K562 (cell line): ENCODE measurements around the gene HAL. TPM values are rescaled to one million over a fixed set of nuclear protein-coding genes. Genes with fewer than 3 reads are reported as not detected.

Source experiments
- ATAC-seq: fragments of 200-7000 bp; cut with Tn5 transposase; 3 replicates; pipeline ENCODE4 v1.9.1; 2020; ENCODE audit warnings: moderate library complexity
- BruUV-seq: library from RNA; stranded (reverse); fragments of 400-500 nt; replicated peaks from 2 replicates; lab custom pipeline; 2021; lab: Mats Ljungman, UMichigan
- CTCF ChIA-PET: fragments of 300-600 bp; formaldehyde crosslinking; extraction: SDS; loops from one replicate; lab custom pipeline; 2021; ENCODE audit warnings: low intra/inter-chr PET ratio; lab: Yijun Ruan, JAX
- POLR2A ChIA-PET: fragments of 300-600, 350-650 bp; sonication (Branson Sonifier 250); formaldehyde crosslinking; extraction: SDS; loops from one replicate; lab custom pipeline; 2021; ENCODE audit warnings: antibody characterized with exemption, inconsistent platforms; lab: Yijun Ruan, JAX
- DNase-seq, 4 experiments: peaks; one replicate each; pipeline versions ENCODE4 v3.0.0 to v3.0.0-alpha.2; 2011 to 2018; ENCODE audit warnings: low spot score in 3 of 4, mixed read lengths in 3 of 4; ENCODE audit errors: extremely low read depth in 1 of 4
- FAIRE-seq: peaks from 2 replicates; lab custom pipeline; 2011; peaks lifted over from hg19 to GRCh38; lab: Jason Lieb, UNC
- H2AFZ ChIP-seq: 2 replicates; pipeline ENCODE4 v1.6.0; 2011; ENCODE audit warnings: low read depth, low read length, control low read depth, inconsistent platforms
- H3K27ac ChIP-seq: fragments of 200-600 bp; 3 replicates; pipeline ENCODE4 v1.8.0; 2011; ENCODE audit warnings: low read depth, mild to moderate bottlenecking, control low read depth, inconsistent platforms, low read length, moderate library complexity, mixed read lengths; ENCODE audit errors: extremely low read depth
- H3K27me3 ChIP-seq, 2 experiments: fragments of 300-600 bp in 1 of 2; 2 replicates in 1 of 2; 3 replicates in 1 of 2; pipeline versions ENCODE4 v1.6.0 to v1.8.0; 2011; ENCODE audit warnings: inconsistent platforms in 2 of 2, low read length in 2 of 2, mild to moderate bottlenecking in 1 of 2, mixed read lengths in 1 of 2, moderate library complexity in 1 of 2; ENCODE audit not compliant: control insufficient read depth in 2 of 2, insufficient read depth in 2 of 2
- H3K36me3 ChIP-seq: fragments of 300-600 bp; 3 replicates; pipeline ENCODE4 v1.8.0; 2011; ENCODE audit warnings: mild to moderate bottlenecking, low read length, inconsistent platforms; ENCODE audit not compliant: control insufficient read depth, insufficient read depth
- H3K4me1 ChIP-seq, 2 experiments: fragments of 200-600 bp in 1 of 2; replicated peaks in 1 of 2; 2 replicates in 1 of 2; 3 replicates in 1 of 2; pipeline versions ENCODE4 v1.5.1 to v1.8.0; 2011; ENCODE audit warnings: inconsistent platforms in 2 of 2, low read length in 2 of 2, mild to moderate bottlenecking in 1 of 2, mixed read lengths in 1 of 2, moderate library complexity in 1 of 2; ENCODE audit not compliant: control insufficient read depth in 2 of 2, insufficient read depth in 2 of 2
- H3K4me2 ChIP-seq: 2 replicates; pipeline ENCODE4 v1.6.1; 2011; ENCODE audit warnings: low read length, control low read depth, inconsistent platforms, mixed read lengths; ENCODE audit not compliant: insufficient read depth
- H3K4me3 ChIP-seq: fragments of 200-600 bp; sonication (generic), shearing (Covaris generic); 2 replicates; pipeline ENCODE4 v1.5.1; 2016; ENCODE audit warnings: control low read depth, inconsistent platforms
- H3K79me2 ChIP-seq: fragments of 200-600 bp; 3 replicates; pipeline ENCODE4 v1.8.0; 2011; ENCODE audit warnings: low read length, inconsistent platforms; ENCODE audit not compliant: control insufficient read depth, insufficient read depth
- H3K9ac ChIP-seq, 2 experiments: 2 replicates each; pipeline versions ENCODE4 v1.6.0 to v1.6.1; 2011; ENCODE audit warnings: low read depth in 2 of 2, low read length in 2 of 2, control low read depth in 1 of 2, inconsistent platforms in 1 of 2, mild to moderate bottlenecking in 1 of 2, mixed read lengths in 1 of 2; ENCODE audit not compliant: insufficient read depth in 1 of 2
- H3K9me1 ChIP-seq: one replicate; pipeline ENCODE4 v1.6.0; 2011; ENCODE audit warnings: inconsistent platforms, mild to moderate bottlenecking, low read length, moderate library complexity; ENCODE audit not compliant: control insufficient read depth, insufficient read depth
- H3K9me3 ChIP-seq: replicated peaks from 2 replicates; pipeline ENCODE4 v1.5.1; 2011; ENCODE audit warnings: low read depth, low read length, inconsistent platforms; ENCODE audit not compliant: control insufficient read depth, insufficient read depth
- H4K20me1 ChIP-seq: replicated peaks from 2 replicates; pipeline ENCODE4 v1.6.1; 2011; ENCODE audit warnings: low read length, inconsistent platforms, mixed read lengths; ENCODE audit not compliant: control insufficient read depth, insufficient read depth
- CREB1 ChIP-seq, 2 experiments: sonication (generic) in 1 of 2; formaldehyde crosslinking in 1 of 2; IDR thresholded peaks; 2 replicates each; pipeline versions ENCODE4 v1.6.1 to v1.8.0; 2012 to 2022; ENCODE audit warnings: inconsistent platforms in 1 of 2, mild to moderate bottlenecking in 1 of 2, missing genetic modification reagents in 1 of 2, moderate library complexity in 1 of 2
- FIP1L1 ChIP-seq: fragments of 200-400 bp; formaldehyde crosslinking; IDR thresholded peaks from 2 replicates; pipeline ENCODE4 v1.6.1; 2018; ENCODE audit warnings: mild to moderate bottlenecking, low read depth, low read length; ENCODE audit not compliant: poor library complexity, severe bottlenecking
- HMGXB4 ChIP-seq: sonication (generic); formaldehyde crosslinking; IDR thresholded peaks from 2 replicates; pipeline ENCODE4 v1.8.1; 2023; ENCODE audit warnings: mild to moderate bottlenecking, missing genetic modification reagents
- KLF16 ChIP-seq: IDR thresholded peaks from 2 replicates; pipeline ENCODE4 v1.6.1; 2016; ENCODE audit warnings: antibody characterized with exemption
- MTA2 ChIP-seq: fragments of 450-650 bp; IDR thresholded peaks from 2 replicates; pipeline ENCODE4 v1.6.1; 2016; ENCODE audit warnings: low read depth
- NFRKB ChIP-seq: fragments of 450-650 bp; IDR thresholded peaks from 2 replicates; pipeline ENCODE4 v1.6.1; 2016; ENCODE audit warnings: low read depth
- NFYB ChIP-seq: IDR thresholded peaks from 2 replicates; pipeline ENCODE4 v1.6.1; 2011; ENCODE audit warnings: mild to moderate bottlenecking, moderate library complexity; ENCODE audit not compliant: insufficient read length; ENCODE audit errors: extremely low read depth
- NR1H2 ChIP-seq: sonication (generic); formaldehyde crosslinking; IDR thresholded peaks from 2 replicates; pipeline ENCODE4 v1.4.0; 2020; ENCODE audit warnings: mild to moderate bottlenecking, missing genetic modification reagents
- PHB2 ChIP-seq: fragments of 450-650 bp; IDR thresholded peaks from 2 replicates; pipeline ENCODE4 v1.6.1; 2017; ENCODE audit warnings: low read depth
- TBP ChIP-seq: optimal IDR thresholded peaks from 2 replicates; pipeline ENCODE3; 2011; ENCODE audit warnings: low read depth, low read length, improper control_type of control experiment
- TCF3 ChIP-seq: sonication (generic); formaldehyde crosslinking; IDR thresholded peaks from 2 replicates; pipeline ENCODE4 v1.4.0; 2020; ENCODE audit warnings: mild to moderate bottlenecking, missing genetic modification reagents
- ZBTB8A ChIP-seq: fragments of 450-650 bp; IDR thresholded peaks from 2 replicates; pipeline ENCODE4 v1.6.1; 2018; ENCODE audit warnings: mild to moderate bottlenecking, moderate library complexity; ENCODE audit not compliant: partially characterized antibody
- ZNF444 ChIP-seq: fragments of 250-450 bp; sonication (Bioruptor Pico); IDR thresholded peaks from 2 replicates; pipeline ENCODE4 v1.4.0; 2020; ENCODE audit warnings: mild to moderate bottlenecking, moderate library complexity
- ZNF785 ChIP-seq: fragments of 250-450 bp; sonication (Bioruptor Pico); IDR thresholded peaks from 2 replicates; pipeline ENCODE4 v1.4.0; 2020; ENCODE audit warnings: mild to moderate bottlenecking
- WGBS: fragments of 100-300 bp; shearing (Covaris generic); methylation state at CpG from one replicate; pipeline ENCODE4 v1.1.6; 2016; ENCODE audit warnings: low coverage, mixed read lengths; ENCODE audit not compliant: insufficient coverage; ENCODE audit errors: missing lambda C conversion rate; 5-methylcytosine and 5-hydroxymethylcytosine counted together
- in situ Hi-C: fragments of 300-500 bp; cut with MboI; formaldehyde crosslinking; loops from 4 replicates; pipeline ENCODE4 v1.15.0; 2018; ENCODE audit warnings: inconsistent platforms, mixed read lengths
- intact Hi-C: fragments of 100-400 bp; cut with micrococcal nuclease; formaldehyde crosslinking; loops from 2 replicates; pipeline ENCODE4 v1.14.2; 2022
- polyA plus RNA-seq, 8 experiments: library from polyadenylated mRNA; depleted of rRNA in 4 of 8; stranded (reverse) in 5 of 8; unstranded in 3 of 8; fragments of >200 nt; fragmentation: Nextera tagmentation in 2 of 8; fragmentation: Illumina TruSeq in 1 of 8; extraction: Ambion mirVana in 2 of 8; extraction: Trizol in 1 of 8; gene quantifications; 2 replicates each; pipeline versions ENCODE4 v1.2.1 to v1.2.3, GENCODE V29; 2011 to 2014; ENCODE audit warnings: inconsistent platforms in 1 of 8, missing spikeins in 1 of 8
- total RNA-seq, 7 experiments: library from RNA; depleted of rRNA in 6 of 7; stranded (reverse); fragments of >200 nt in 6 of 7; fragmentation: Illumina TruSeq in 2 of 7; extraction: Trizol in 2 of 7; gene quantifications; 2 replicates each; pipeline versions ENCODE4 v1.2.1 to v1.2.3, GENCODE V29; 2011 to 2021; ENCODE audit warnings: low replicate concordance in 1 of 7
- TF ChIP-seq, protein P1 (sequence below): fragments of 250-450 bp; sonication (Bioruptor Pico); IDR thresholded peaks from 2 replicates; pipeline ENCODE4 v1.5.0; 2020; ENCODE audit warnings: mild to moderate bottlenecking
- TF ChIP-seq, protein P2 (sequence below): sonication (generic); formaldehyde crosslinking; IDR thresholded peaks from 2 replicates; pipeline ENCODE4 v1.8.1; 2023; ENCODE audit warnings: missing genetic modification reagents, mild to moderate bottlenecking, borderline replicate concordance

HAL gene
- total and polyA plus RNA-seq, 9 of the 15 experiments (the other 6 are each of a cell fraction or from before 2014, with no cell fraction given), result 0.03 to 0.36 (median 0.20) TPM; not detected in 4

- in situ Hi-C loops, result no loop called here
- no TSS peak for BruUV-seq
- Histone ChIP-seq H3K4me1 (peaks cover 0 to 5% of the 10 kb centered on the region in 2 experiments; a peak in 1 of 5 replicates), H3K36me3 (no peaks in the 10 kb centered on the region), H3K9ac (no peak overlapping the region), H3K4me2 (no peak overlapping the region), H3K27me3 (peaks cover 17 to 18% of the 10 kb centered on the region in 2 experiments; a peak in 4 of 5 replicates), H4K20me1 (no peaks in the 10 kb centered on the region), H3K27ac (no peak overlapping the region), H3K9me1 (no peaks in the 10 kb centered on the region), H3K9me3 (no peaks in the 10 kb centered on the region), H3K79me2 (no peaks in the 10 kb centered on the region), H3K4me3 (no peak overlapping the region), H2AFZ (no peak overlapping the region)
- 5% methylated on average over 5 of the region's 5 CpGs for WGBS
- FAIRE-seq (no peak), ATAC-seq (no peak), DNase-seq (no peak)
- intact Hi-C loops, result no loop called here
- ChIA-PET CTCF (no interaction called here), POLR2A (interaction anchor here (0.5 kb wide), 1 partner anchor 20 kb away, joined by 3 read pairs; no protein-coding TSS in a partner anchor)
- TF ChIP-seq NFYB, result no peak
- TF ChIP-seq TBP, result no peak
- no peak for TF ChIP-seq MTA2
- TF ChIP-seq, protein P1, sequence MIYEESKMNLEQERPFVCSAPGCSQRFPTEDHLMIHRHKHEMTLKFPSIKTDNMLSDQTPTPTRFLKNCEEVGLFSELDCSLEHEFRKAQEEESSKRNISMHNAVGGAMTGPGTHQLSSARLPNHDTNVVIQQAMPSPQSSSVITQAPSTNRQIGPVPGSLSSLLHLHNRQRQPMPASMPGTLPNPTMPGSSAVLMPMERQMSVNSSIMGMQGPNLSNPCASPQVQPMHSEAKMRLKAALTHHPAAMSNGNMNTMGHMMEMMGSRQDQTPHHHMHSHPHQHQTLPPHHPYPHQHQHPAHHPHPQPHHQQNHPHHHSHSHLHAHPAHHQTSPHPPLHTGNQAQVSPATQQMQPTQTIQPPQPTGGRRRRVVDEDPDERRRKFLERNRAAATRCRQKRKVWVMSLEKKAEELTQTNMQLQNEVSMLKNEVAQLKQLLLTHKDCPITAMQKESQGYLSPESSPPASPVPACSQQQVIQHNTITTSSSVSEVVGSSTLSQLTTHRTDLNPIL, result no peak
- TF ChIP-seq NR1H2 (CRISPR knock-in tag), result no peak
- no peak for TF ChIP-seq ZNF785 (CRISPR knock-in tag)
- no peak for TF ChIP-seq NFRKB
- no peak for TF ChIP-seq CREB1 (IDR thresholded peaks at IDR 0.05)
- TF ChIP-seq CREB1 (CRISPR knock-in tag; IDR thresholded peaks at IDR 0.05), result no peak
- TF ChIP-seq KLF16, result no peak
- TF ChIP-seq, protein P2, sequence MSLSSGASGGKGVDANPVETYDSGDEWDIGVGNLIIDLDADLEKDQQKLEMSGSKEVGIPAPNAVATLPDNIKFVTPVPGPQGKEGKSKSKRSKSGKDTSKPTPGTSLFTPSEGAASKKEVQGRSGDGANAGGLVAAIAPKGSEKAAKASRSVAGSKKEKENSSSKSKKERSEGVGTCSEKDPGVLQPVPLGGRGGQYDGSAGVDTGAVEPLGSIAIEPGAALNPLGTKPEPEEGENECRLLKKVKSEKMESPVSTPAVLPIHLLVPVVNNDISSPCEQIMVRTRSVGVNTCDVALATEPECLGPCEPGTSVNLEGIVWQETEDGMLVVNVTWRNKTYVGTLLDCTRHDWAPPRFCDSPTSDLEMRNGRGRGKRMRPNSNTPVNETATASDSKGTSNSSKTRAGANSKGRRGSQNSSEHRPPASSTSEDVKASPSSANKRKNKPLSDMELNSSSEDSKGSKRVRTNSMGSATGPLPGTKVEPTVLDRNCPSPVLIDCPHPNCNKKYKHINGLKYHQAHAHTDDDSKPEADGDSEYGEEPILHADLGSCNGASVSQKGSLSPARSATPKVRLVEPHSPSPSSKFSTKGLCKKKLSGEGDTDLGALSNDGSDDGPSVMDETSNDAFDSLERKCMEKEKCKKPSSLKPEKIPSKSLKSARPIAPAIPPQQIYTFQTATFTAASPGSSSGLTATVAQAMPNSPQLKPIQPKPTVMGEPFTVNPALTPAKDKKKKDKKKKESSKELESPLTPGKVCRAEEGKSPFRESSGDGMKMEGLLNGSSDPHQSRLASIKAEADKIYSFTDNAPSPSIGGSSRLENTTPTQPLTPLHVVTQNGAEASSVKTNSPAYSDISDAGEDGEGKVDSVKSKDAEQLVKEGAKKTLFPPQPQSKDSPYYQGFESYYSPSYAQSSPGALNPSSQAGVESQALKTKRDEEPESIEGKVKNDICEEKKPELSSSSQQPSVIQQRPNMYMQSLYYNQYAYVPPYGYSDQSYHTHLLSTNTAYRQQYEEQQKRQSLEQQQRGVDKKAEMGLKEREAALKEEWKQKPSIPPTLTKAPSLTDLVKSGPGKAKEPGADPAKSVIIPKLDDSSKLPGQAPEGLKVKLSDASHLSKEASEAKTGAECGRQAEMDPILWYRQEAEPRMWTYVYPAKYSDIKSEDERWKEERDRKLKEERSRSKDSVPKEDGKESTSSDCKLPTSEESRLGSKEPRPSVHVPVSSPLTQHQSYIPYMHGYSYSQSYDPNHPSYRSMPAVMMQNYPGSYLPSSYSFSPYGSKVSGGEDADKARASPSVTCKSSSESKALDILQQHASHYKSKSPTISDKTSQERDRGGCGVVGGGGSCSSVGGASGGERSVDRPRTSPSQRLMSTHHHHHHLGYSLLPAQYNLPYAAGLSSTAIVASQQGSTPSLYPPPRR (CRISPR knock-in tag), result no peak
- TF ChIP-seq FIP1L1, result no peak
- no peak for TF ChIP-seq ZNF444 (CRISPR knock-in tag)
- no peak for TF ChIP-seq ZBTB8A
- no peak for TF ChIP-seq HMGXB4 (CRISPR knock-in tag)
- TF ChIP-seq PHB2, result no peak
- no peak for TF ChIP-seq TCF3 (CRISPR knock-in tag)
These were observed 15.7 kb downstream of the HAL start for GRCh38 chr12:95980437-95980836.
